H1 (cell line): Measurements from ENCODE around the gene CDPF1. TPM values are rescaled to one million over a fixed set of nuclear protein-coding genes. Genes with fewer than 3 reads are reported as not detected.

Source experiments
- CREB1 ChIP-seq: IDR thresholded peaks from 2 replicates; pipeline ENCODE4 v1.6.1; 2012; ENCODE audit warnings: inconsistent platforms
- HDAC2 ChIP-seq, 2 experiments: fragments of 300-600 bp in 1 of 2; sonication (generic) in 1 of 2; IDR thresholded peaks; 2 replicates each; pipeline ENCODE4 v1.6.1; 2011 to 2012; ENCODE audit warnings: low read depth in 2 of 2, low read length in 2 of 2, mild to moderate bottlenecking in 2 of 2, moderate library complexity in 2 of 2, borderline replicate concordance in 1 of 2, inconsistent platforms in 1 of 2
- KDM1A ChIP-seq: fragments of 200-600, 300-600 bp; sonication (generic); IDR thresholded peaks from 2 replicates; pipeline ENCODE4 v1.7.1; 2016; ENCODE audit warnings: mild to moderate bottlenecking, low read length, borderline replicate concordance
- KDM4A ChIP-seq: IDR thresholded peaks from one replicate; pipeline ENCODE4 v1.7.1; 2012; ENCODE audit warnings: low read depth, mild to moderate bottlenecking, moderate library complexity, low read length, inconsistent platforms; ENCODE audit not compliant: severe bottlenecking
- KDM5A ChIP-seq: fragments of 200-600 bp; IDR thresholded peaks from 2 replicates; pipeline ENCODE4 v1.7.1; 2012; ENCODE audit warnings: mild to moderate bottlenecking, low read length, inconsistent platforms, mixed read lengths
- POU5F1 ChIP-seq: IDR thresholded peaks from 2 replicates; pipeline ENCODE4 v1.6.1; 2011; ENCODE audit warnings: low read depth, mild to moderate bottlenecking, low read length, moderate library complexity
- RBBP5 ChIP-seq: IDR thresholded peaks from 2 replicates; pipeline ENCODE4 v1.7.1; 2012; ENCODE audit warnings: low read depth, mild to moderate bottlenecking, inconsistent platforms, low read length, moderate library complexity, borderline replicate concordance
- RFX5 ChIP-seq: IDR thresholded peaks from 2 replicates; pipeline ENCODE4 v1.6.1; 2011; ENCODE audit warnings: low read depth, low read length, improper control_type of control experiment, borderline replicate concordance
- polyA plus RNA-seq, 7 experiments: library from polyadenylated mRNA; depleted of rRNA in 3 of 7; stranded (reverse) in 5 of 7; unstranded in 2 of 7; fragments of >200 nt in 5 of 7; fragments of 200-250 nt in 2 of 7; gene quantifications; 1 replicate in 5 of 7; 2 replicates in 1 of 7; 4 replicates in 1 of 7; pipeline versions ENCODE4 v1.2.1 to v1.2.3, GENCODE V29; 2011 to 2013; ENCODE audit warnings: missing spikeins in 2 of 7, mixed read lengths in 2 of 7
- total RNA-seq: library from RNA; stranded (reverse); fragmentation: NEBNext Ultra II Directional; extraction: Animal tissue kit (Norgen Biotek cat#: 25700); gene quantifications from 2 replicates; pipeline ENCODE4 v1.2.1, GENCODE V29; 2021

The CDPF1 gene
- total and polyA plus RNA-seq, 2 of the 8 experiments (the other 6 are each of a cell fraction or from before 2014, with no cell fraction given) = 9.7 to 13.7 TPM

- peak in 1 of 2 experiments; percentile 56; a peak in 1 of 4 replicates for TF ChIP-seq HDAC2 (IDR thresholded peaks at IDR 0.05; ENCODE audit: borderline replicate concordance in 1 of 2, low read depth in 2 of 2, low read length in 2 of 2)
- no peak for TF ChIP-seq POU5F1
- TF ChIP-seq CREB1 = 0 out of 2 replicates have a peak, but pooled peaks have one; percentile 1
- peak; percentile 97 for TF ChIP-seq KDM4A
- TF ChIP-seq RFX5 = no peak
- no peak for TF ChIP-seq KDM1A
- no peak for TF ChIP-seq KDM5A
- TF ChIP-seq RBBP5 = 0 out of 2 replicates have a peak, but pooled peaks have one; percentile 36
Measured at GRCh38 chr22:46250035-46250782, at the start of gene CDPF1 (continued).
